ENCODE data around the gene MYH6. TPM values are rescaled to one million over a fixed set of nuclear protein-coding genes. Genes with fewer than 3 reads are reported as not detected.
"Not testable (repeated sequence)": the region's sequence is repeated elsewhere in the genome, so short reads cannot be mapped to it uniquely, and the experiment has no call there.

The MYH6 gene
- total RNA-seq, 1 donor from 2014 or later, result not detected

DNA sequence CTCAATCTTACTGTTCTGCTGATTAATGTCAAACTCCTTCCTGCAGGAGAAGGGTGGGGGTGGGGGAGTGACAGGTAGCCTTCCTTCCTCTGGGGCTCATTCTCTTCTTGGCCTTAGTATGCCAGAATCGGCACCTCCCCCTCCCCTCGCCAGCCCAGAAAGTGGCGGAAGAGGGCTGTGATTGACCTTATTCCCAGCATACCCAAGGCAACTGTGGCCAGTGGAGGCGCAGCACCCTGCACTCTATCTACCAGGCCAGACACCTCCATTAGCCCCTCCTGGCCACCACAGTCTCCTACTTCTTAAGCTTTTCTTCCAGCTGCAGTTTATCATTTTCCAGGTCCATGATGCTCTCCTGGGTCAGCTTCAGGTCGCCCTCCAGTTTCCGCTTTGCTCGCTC is 15.5 kb downstream of the MYH6 start:
- Mint-ChIP-seq H3K4me1 (ENCODE audit: unreplicated experiment) (no peaks in the 10 kb centered on the region), H3K4me3 (ENCODE audit: unreplicated experiment) (no peak overlapping the region), H3K36me3 (ENCODE audit: unreplicated experiment) (no peaks in the 10 kb centered on the region), H3K27ac (ENCODE audit: unreplicated experiment) (no peak overlapping the region), H3K9me3 (ENCODE audit: unreplicated experiment) (no peaks in the 10 kb centered on the region), H3K27me3 (ENCODE audit: unreplicated experiment) (peaks cover 28% of the 10 kb centered on the region)
- no peak for DNase-seq (ENCODE audit: extremely low spot score, unreplicated experiment)
- TF ChIP-seq, protein P1, sequence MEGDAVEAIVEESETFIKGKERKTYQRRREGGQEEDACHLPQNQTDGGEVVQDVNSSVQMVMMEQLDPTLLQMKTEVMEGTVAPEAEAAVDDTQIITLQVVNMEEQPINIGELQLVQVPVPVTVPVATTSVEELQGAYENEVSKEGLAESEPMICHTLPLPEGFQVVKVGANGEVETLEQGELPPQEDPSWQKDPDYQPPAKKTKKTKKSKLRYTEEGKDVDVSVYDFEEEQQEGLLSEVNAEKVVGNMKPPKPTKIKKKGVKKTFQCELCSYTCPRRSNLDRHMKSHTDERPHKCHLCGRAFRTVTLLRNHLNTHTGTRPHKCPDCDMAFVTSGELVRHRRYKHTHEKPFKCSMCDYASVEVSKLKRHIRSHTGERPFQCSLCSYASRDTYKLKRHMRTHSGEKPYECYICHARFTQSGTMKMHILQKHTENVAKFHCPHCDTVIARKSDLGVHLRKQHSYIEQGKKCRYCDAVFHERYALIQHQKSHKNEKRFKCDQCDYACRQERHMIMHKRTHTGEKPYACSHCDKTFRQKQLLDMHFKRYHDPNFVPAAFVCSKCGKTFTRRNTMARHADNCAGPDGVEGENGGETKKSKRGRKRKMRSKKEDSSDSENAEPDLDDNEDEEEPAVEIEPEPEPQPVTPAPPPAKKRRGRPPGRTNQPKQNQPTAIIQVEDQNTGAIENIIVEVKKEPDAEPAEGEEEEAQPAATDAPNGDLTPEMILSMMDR (IDR thresholded peaks at IDR 0.05), result no peak

DNA sequence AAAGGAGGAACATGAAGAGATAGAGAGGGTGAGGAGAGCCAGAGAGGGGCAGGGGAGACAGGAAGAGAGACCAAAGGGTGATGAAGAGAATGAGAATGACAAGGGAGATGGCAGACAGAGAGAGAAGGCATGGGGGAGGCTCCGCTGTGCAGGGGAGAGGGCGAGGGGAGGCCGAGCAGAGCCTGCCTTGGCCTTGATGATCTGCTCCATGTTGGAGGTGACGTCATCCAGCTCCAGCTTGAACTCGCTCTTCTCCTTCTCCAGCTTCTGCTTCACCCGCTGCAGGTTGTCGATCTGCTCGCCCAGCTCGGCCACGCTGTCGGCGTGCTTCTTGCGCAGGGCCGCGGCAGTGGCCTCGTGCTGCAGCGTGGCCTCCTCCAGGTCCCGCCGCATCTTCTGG is 18.2 kb downstream of the MYH6 start:
- H3K4me1 Mint-ChIP-seq (ENCODE audit: unreplicated experiment); H3K27ac Mint-ChIP-seq (ENCODE audit: unreplicated experiment); H3K9me3 Mint-ChIP-seq (ENCODE audit: unreplicated experiment); H3K4me3 Mint-ChIP-seq (ENCODE audit: unreplicated experiment); DNase-seq (ENCODE audit: extremely low spot score, unreplicated experiment); H3K36me3 Mint-ChIP-seq (ENCODE audit: unreplicated experiment): not testable (repeated sequence)
- H3K27me3 Mint-ChIP-seq (ENCODE audit: unreplicated experiment), result peaks cover 27% of the 10 kb centered on the region

DNA sequence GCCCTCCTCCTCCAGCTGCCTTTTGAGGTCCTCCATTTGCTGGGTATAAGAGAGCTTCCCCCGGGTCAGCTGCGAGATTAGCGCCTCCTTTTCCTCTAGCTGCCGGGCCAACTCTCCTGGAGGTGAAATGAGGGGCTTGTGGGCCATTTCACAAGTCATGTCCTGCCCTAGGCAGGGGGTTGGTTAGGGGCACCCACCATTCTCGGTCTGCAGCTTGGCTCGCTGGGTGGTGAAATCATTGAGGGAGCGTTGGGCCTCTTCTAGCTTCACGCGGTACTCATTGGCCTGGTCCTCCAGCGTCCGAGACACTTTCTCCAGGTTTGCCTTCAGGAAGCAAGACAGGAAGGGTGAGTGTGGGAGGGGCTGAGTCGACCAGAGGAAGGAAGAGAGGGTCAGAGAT is 18.7 kb downstream of the MYH6 start:
- no peak for DNase-seq (ENCODE audit: extremely low spot score, unreplicated experiment)
- H3K4me1 Mint-ChIP-seq (ENCODE audit: unreplicated experiment), result no peaks in the 10 kb centered on the region
- peaks cover 32% of the 10 kb centered on the region for H3K27me3 Mint-ChIP-seq (ENCODE audit: unreplicated experiment)
- H3K27ac Mint-ChIP-seq (ENCODE audit: unreplicated experiment), result no peak overlapping the region
- H3K36me3 Mint-ChIP-seq (ENCODE audit: unreplicated experiment), result no peaks in the 10 kb centered on the region
- H3K4me3 Mint-ChIP-seq (ENCODE audit: unreplicated experiment), result no peak overlapping the region
- TF ChIP-seq, protein P1 (IDR thresholded peaks at IDR 0.05), result no peak
- H3K9me3 Mint-ChIP-seq (ENCODE audit: unreplicated experiment), result no peaks in the 10 kb centered on the region

DNA sequence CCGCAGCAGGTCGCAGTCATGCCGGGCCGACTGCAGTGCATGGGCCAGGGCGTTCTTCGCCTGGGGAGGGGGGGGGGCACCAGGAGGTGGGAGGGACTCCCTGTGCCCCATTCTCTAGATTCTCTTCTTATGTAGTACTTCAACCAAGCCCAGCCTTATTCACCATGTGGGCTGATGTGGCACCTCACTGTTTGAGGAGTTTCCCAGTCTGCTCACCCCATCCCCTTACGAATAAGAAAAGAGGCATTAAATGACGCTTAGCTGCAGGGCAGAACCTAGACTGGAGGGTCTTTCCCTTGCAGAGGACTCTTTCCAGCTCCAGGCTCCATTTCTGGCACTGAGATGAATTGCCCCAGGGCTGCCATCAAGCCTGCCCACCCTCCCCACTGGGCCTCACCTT is 19.1 kb downstream of the MYH6 start:
- no peak overlapping the region for H3K27ac Mint-ChIP-seq (ENCODE audit: unreplicated experiment)
- no peaks in the 10 kb centered on the region for H3K36me3 Mint-ChIP-seq (ENCODE audit: unreplicated experiment)
- TF ChIP-seq, protein P1 (IDR thresholded peaks at IDR 0.05), result no peak
- H3K9me3 Mint-ChIP-seq (ENCODE audit: unreplicated experiment), result no peaks in the 10 kb centered on the region
- H3K4me3 Mint-ChIP-seq (ENCODE audit: unreplicated experiment), result no peak overlapping the region
- DNase-seq (ENCODE audit: extremely low spot score, unreplicated experiment), result no peak
- peaks cover 36% of the 10 kb centered on the region for H3K27me3 Mint-ChIP-seq (ENCODE audit: unreplicated experiment)
- H3K4me1 Mint-ChIP-seq (ENCODE audit: unreplicated experiment), result no peaks in the 10 kb centered on the region

DNA sequence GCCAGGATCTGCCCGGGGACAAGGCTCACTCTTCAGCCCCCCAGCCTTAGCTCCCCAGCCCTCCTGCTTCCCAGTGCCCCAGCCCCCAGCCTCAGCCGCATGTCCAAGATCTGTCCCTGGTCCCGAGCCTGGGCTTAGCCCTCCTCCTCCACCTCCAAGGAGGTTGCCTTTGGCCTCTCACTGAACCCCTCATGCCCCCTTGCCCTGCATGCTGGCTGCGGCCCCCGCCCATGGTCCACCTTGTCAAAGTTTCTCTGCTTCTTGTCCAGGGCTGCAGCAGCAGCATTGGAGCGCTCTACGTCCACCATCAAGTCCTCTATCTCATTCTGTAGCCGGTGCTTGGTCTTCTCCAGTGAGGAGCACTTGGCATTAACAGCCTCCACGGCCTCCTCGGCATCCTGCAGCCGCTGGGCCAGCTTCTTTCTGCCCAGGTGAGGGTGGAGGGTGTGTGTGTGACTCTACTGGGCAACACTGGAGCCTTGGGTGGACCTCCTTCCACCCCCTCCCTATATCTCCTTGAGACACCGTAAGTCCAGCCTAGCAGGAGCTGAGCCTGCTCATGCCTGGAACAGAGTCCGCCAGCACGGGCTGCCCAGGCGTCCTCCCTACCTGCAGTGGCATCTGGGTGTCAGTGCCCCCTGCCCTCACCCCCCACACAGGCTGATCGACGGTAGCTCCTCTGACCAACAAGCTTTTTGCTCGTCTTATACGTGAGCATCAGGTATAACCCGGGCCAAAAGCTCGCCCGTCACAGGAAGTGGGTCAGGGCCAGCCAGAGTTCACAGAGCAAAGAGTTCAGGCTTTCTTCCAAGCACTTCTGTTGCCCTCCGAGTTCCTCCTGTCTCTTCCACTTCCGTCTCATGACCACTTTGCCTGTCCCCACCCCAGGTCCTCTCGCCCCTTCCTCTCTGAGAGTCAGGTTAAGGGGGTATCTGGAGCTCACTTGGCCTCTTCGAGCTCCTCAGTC is 19.9 kb downstream of the MYH6 start:
- H3K9me3 Mint-ChIP-seq (ENCODE audit: unreplicated experiment), result no peaks in the 10 kb centered on the region
- no peaks in the 10 kb centered on the region for H3K4me1 Mint-ChIP-seq (ENCODE audit: unreplicated experiment)
- DNase-seq (ENCODE audit: extremely low spot score, unreplicated experiment), result no peak
- no peaks in the 10 kb centered on the region for H3K36me3 Mint-ChIP-seq (ENCODE audit: unreplicated experiment)
- H3K4me3 Mint-ChIP-seq (ENCODE audit: unreplicated experiment), result no peak overlapping the region
- H3K27me3 Mint-ChIP-seq (ENCODE audit: unreplicated experiment), result peaks cover 35% of the 10 kb centered on the region
- no peak overlapping the region for H3K27ac Mint-ChIP-seq (ENCODE audit: unreplicated experiment)
- TF ChIP-seq, protein P1 (IDR thresholded peaks at IDR 0.05), result no peak
